NB4 (cell line): Measurements from ENCODE around the gene NAALADL2.
"Not testable (repeated sequence)": the region's sequence is repeated elsewhere in the genome, so short reads cannot be mapped to it uniquely, and the experiment has no call there.

Experiments used
- CTCF ChIP-seq: IDR thresholded peaks from one replicate; pipeline ENCODE4 v1.5.1; 2012; ENCODE audit warnings: low read depth, low read length
- POLR2A ChIP-seq: IDR thresholded peaks from 2 replicates; pipeline ENCODE4 v1.6.1; 2011; ENCODE audit warnings: mild to moderate bottlenecking; ENCODE audit not compliant: insufficient read length; ENCODE audit errors: extremely low read depth

- not testable (repeated sequence) for TF ChIP-seq CTCF, POLR2A
Observed at GRCh38 chr3:175528693-175529092, 669.6 kb downstream of the NAALADL2 start.
